Keratinocyte (primary cell): ENCODE measurements around the gene CSMD2. TPM values are rescaled to one million over a fixed set of nuclear protein-coding genes. Genes with fewer than 3 reads are reported as not detected.
A peak's percentile ranks its signal among the peaks of the same experiment; 100 is the strongest.

Experiments used
- DNase-seq: peaks from one replicate; pipeline ENCODE4 v3.0.0-alpha.2; 2011; ENCODE audit warnings: low read depth, missing footprints, low spot score
- FAIRE-seq: peaks from 2 replicates; lab custom pipeline; 2011; peaks lifted over from hg19 to GRCh38; lab: Jason Lieb, UNC
- H2AFZ ChIP-seq: 2 replicates; pipeline ENCODE4 v1.6.0; 2012; ENCODE audit warnings: low read length, control low read depth, inconsistent platforms; ENCODE audit not compliant: control insufficient read depth
- H3K27ac ChIP-seq: 2 replicates; pipeline ENCODE4 v1.5.1; 2011; ENCODE audit warnings: low read length; ENCODE audit not compliant: control insufficient read depth, insufficient read depth
- H3K27me3 ChIP-seq: 3 replicates; pipeline ENCODE4 v1.6.0; 2011; ENCODE audit warnings: low read length; ENCODE audit not compliant: control insufficient read depth, insufficient read depth; ENCODE audit errors: extremely low read depth
- H3K36me3 ChIP-seq, 2 experiments: 2 replicates in 1 of 2; 3 replicates in 1 of 2; pipeline ENCODE4 v1.5.1; 2011; ENCODE audit warnings: low read length in 2 of 2, mild to moderate bottlenecking in 1 of 2; ENCODE audit not compliant: control insufficient read depth in 2 of 2, insufficient read depth in 2 of 2; ENCODE audit errors: extremely low read depth in 1 of 2
- H3K4me1 ChIP-seq: 3 replicates; pipeline ENCODE4 v1.5.1; 2011; ENCODE audit warnings: low read length; ENCODE audit not compliant: control insufficient read depth, insufficient read depth; ENCODE audit errors: extremely low read depth
- H3K4me2 ChIP-seq: 3 replicates; pipeline ENCODE4 v1.6.0; 2011; ENCODE audit warnings: low read depth, low read length; ENCODE audit not compliant: control insufficient read depth, insufficient read depth; ENCODE audit errors: extremely low read depth
- H3K4me3 ChIP-seq, 3 experiments: fragments of 200-600 bp in 1 of 3; sonication (generic) in 1 of 3; 2 replicates in 2 of 3; 3 replicates in 1 of 3; pipeline ENCODE4 v1.5.1; 2011 to 2016; ENCODE audit warnings: low read length in 3 of 3, mild to moderate bottlenecking in 3 of 3, control low read depth in 2 of 3, inconsistent platforms in 1 of 3, low read depth in 1 of 3, mixed read lengths in 1 of 3, mixed run types in 1 of 3, moderate library complexity in 1 of 3; ENCODE audit not compliant: control insufficient read depth in 2 of 3, insufficient read depth in 2 of 3; ENCODE audit errors: extremely low read depth in 1 of 3
- H3K79me2 ChIP-seq: 2 replicates; pipeline ENCODE4 v1.6.0; 2012; ENCODE audit warnings: low read length; ENCODE audit not compliant: control insufficient read depth, insufficient read depth
- H3K9ac ChIP-seq: 3 replicates; pipeline ENCODE4 v1.6.0; 2011; ENCODE audit warnings: low read length; ENCODE audit not compliant: control insufficient read depth, insufficient read depth; ENCODE audit errors: extremely low read depth
- H3K9me1 ChIP-seq: 3 replicates; pipeline ENCODE4 v1.6.0; 2011; ENCODE audit warnings: low read length; ENCODE audit not compliant: control insufficient read depth, insufficient read depth; ENCODE audit errors: extremely low read depth
- H3K9me3 ChIP-seq: 2 replicates; pipeline ENCODE4 v1.5.1; 2012; ENCODE audit warnings: low read depth, low read length; ENCODE audit not compliant: control insufficient read depth
- H4K20me1 ChIP-seq: 3 replicates; pipeline ENCODE4 v1.6.0; 2011; ENCODE audit warnings: low read length; ENCODE audit not compliant: control insufficient read depth, insufficient read depth; ENCODE audit errors: extremely low read depth
- EZH2 ChIP-seq: IDR thresholded peaks from one replicate; pipeline ENCODE4 v1.6.1; 2012; ENCODE audit warnings: inconsistent platforms, mild to moderate bottlenecking, low read length, moderate library complexity
- dilution Hi-C: fragments of 300-500 bp; cut with MboI; formaldehyde crosslinking; loops from one replicate; pipeline ENCODE4 v1.7.0; 2020; ENCODE audit warnings: low sequenced_read_pairs; ENCODE audit not compliant: extremely low pct_ligation_motif_present
- polyA plus RNA-seq, 5 experiments: library from polyadenylated mRNA; depleted of rRNA in 3 of 5; stranded (reverse) in 3 of 5; stranded (forward) in 1 of 5; unstranded in 1 of 5; fragments of >200 nt; gene quantifications; 1 replicate in 1 of 5; 2 replicates in 3 of 5; 3 replicates in 1 of 5; pipeline versions ENCODE4 v1.2.1 to v1.2.3, GENCODE V29; 2011 to 2012; ENCODE audit warnings: missing spikeins in 2 of 5, low read depth in 1 of 5, low replicate concordance in 1 of 5
- TF ChIP-seq, protein P1 (sequence below), 3 experiments: IDR thresholded peaks in 1 of 3; conservative IDR thresholded peaks in 1 of 3; optimal IDR thresholded peaks in 1 of 3; 2 replicates in 2 of 3; 3 replicates in 1 of 3; pipeline versions ENCODE3 to v1.5.1; 2011; ENCODE audit warnings: low read length in 3 of 3, mild to moderate bottlenecking in 3 of 3, moderate library complexity in 2 of 3, control low read depth in 1 of 3, inconsistent platforms in 1 of 3; ENCODE audit not compliant: insufficient read depth in 2 of 3; ENCODE audit errors: extremely low read depth in 1 of 3

CSMD2 gene
- polyA plus RNA-seq, 1 donor (not counting 4 experiments of a cell fraction or from before 2014, with no cell fraction given): 2.0 TPM

DNA sequence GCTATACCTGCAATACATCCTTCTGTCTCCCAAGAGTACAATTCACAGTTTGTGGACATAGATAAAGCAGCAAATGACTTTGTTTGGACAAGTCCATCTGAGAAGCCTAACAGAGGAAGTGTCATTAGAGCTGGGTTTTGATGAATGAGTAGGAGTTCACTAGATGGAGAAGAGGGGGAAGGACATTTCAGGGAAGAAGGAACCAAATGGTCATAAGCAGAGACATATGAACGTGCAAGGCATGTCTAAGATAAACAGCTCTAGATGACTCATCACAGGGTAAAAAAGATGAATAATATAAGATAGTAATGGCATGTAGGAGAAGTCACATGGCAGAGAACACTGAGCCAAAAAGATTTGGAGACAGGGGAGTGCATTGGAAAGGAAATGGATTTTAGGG, 246.7 kb downstream of the CSMD2 start:
- H3K9ac ChIP-seq: no peak overlapping the region

DNA sequence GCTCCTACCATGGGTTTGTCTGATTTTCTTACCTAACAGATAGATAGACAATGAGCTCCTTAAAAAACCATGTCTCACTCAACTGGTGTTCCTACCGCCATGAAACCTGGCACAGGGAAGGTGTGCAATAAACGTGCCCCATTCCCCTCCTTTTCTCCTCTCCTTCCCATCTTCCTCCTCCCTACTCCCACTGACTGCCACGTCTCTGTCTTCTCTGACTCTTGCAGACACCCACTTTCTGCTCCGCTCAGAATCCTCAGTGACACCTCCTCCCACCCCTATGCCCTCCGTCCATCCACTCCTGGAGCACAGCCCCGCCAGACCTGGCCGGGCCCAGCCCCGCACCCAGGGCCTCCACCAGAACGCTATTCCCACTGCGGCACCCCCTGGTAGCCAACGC, 248.2 kb downstream of the CSMD2 start:
- Histone ChIP-seq H3K79me2 (no peaks in the 10 kb centered on the region), H3K4me3 (no peak overlapping the region), H3K9me1 (no peaks in the 10 kb centered on the region), H3K9me3 (no peaks in the 10 kb centered on the region), H3K4me2 (no peak overlapping the region), H3K9ac (no peak overlapping the region), H3K27me3 (no peaks in the 10 kb centered on the region), H3K4me1 (peaks cover 4% of the 10 kb centered on the region), H2AFZ (no peak overlapping the region), H4K20me1 (no peaks in the 10 kb centered on the region), H3K27ac (no peak overlapping the region), H3K36me3 (no peaks in the 10 kb centered on the region)
- dilution Hi-C loops: no loop called here
- DNase-seq (no peak), FAIRE-seq (no peak)
- TF ChIP-seq, protein P1, sequence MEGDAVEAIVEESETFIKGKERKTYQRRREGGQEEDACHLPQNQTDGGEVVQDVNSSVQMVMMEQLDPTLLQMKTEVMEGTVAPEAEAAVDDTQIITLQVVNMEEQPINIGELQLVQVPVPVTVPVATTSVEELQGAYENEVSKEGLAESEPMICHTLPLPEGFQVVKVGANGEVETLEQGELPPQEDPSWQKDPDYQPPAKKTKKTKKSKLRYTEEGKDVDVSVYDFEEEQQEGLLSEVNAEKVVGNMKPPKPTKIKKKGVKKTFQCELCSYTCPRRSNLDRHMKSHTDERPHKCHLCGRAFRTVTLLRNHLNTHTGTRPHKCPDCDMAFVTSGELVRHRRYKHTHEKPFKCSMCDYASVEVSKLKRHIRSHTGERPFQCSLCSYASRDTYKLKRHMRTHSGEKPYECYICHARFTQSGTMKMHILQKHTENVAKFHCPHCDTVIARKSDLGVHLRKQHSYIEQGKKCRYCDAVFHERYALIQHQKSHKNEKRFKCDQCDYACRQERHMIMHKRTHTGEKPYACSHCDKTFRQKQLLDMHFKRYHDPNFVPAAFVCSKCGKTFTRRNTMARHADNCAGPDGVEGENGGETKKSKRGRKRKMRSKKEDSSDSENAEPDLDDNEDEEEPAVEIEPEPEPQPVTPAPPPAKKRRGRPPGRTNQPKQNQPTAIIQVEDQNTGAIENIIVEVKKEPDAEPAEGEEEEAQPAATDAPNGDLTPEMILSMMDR (optimal IDR thresholded peaks at IDR 0.05 in 1 of 3, IDR thresholded peaks at IDR 0.05 in 1 of 3, conservative IDR thresholded peaks at IDR 0.05 in 1 of 3; ENCODE audit: extremely low read depth in 1 of 3, insufficient read depth in 2 of 3, low read length in 3 of 3): no peak
- no peak for TF ChIP-seq EZH2

More for the DNA sequence above, 246.7 kb downstream of the CSMD2 start:
- H3K27ac ChIP-seq: no peak overlapping the region
- no peaks in the 10 kb centered on the region for H3K9me1 ChIP-seq
- FAIRE-seq (peak; percentile 74), DNase-seq (no peak)
- H2AFZ ChIP-seq: no peak overlapping the region
- no peaks in the 10 kb centered on the region for H3K27me3 ChIP-seq
- peaks cover 4% of the 10 kb centered on the region for H3K4me1 ChIP-seq
- dilution Hi-C loops: no loop called here
- no peaks in the 10 kb centered on the region for H4K20me1 ChIP-seq
- no peaks in the 10 kb centered on the region for H3K36me3 ChIP-seq
- no peak overlapping the region for H3K4me2 ChIP-seq
- no peak for TF ChIP-seq EZH2
- TF ChIP-seq, protein P1 (optimal IDR thresholded peaks at IDR 0.05 in 1 of 3, IDR thresholded peaks at IDR 0.05 in 1 of 3, conservative IDR thresholded peaks at IDR 0.05 in 1 of 3; ENCODE audit: extremely low read depth in 1 of 3, insufficient read depth in 2 of 3, low read length in 3 of 3): no peak
- H3K9me3 ChIP-seq: no peaks in the 10 kb centered on the region
- H3K79me2 ChIP-seq: no peaks in the 10 kb centered on the region
- no peak overlapping the region for H3K4me3 ChIP-seq
